K562 (cell line): ENCODE data around the gene SPEG. TPM values are rescaled to one million over a fixed set of nuclear protein-coding genes. Genes with fewer than 3 reads are reported as not detected.

Experiments
- ATAC-seq: fragments of 200-7000 bp; cut with Tn5 transposase; 3 replicates; pipeline ENCODE4 v1.9.1; 2020; ENCODE audit warnings: moderate library complexity
- BruUV-seq: library from RNA; stranded (reverse); fragments of 400-500 nt; replicated peaks from 2 replicates; lab custom pipeline; 2021; lab: Mats Ljungman, UMichigan
- CTCF ChIA-PET: fragments of 300-600 bp; formaldehyde crosslinking; extraction: SDS; loops from one replicate; lab custom pipeline; 2021; ENCODE audit warnings: low intra/inter-chr PET ratio; lab: Yijun Ruan, JAX
- POLR2A ChIA-PET: fragments of 300-600, 350-650 bp; sonication (Branson Sonifier 250); formaldehyde crosslinking; extraction: SDS; loops from one replicate; lab custom pipeline; 2021; ENCODE audit warnings: antibody characterized with exemption, inconsistent platforms; lab: Yijun Ruan, JAX
- DNase-seq, 4 experiments: peaks; one replicate each; pipeline versions ENCODE4 v3.0.0 to v3.0.0-alpha.2; 2011 to 2018; ENCODE audit warnings: low spot score in 3 of 4, mixed read lengths in 3 of 4; ENCODE audit errors: extremely low read depth in 1 of 4
- FAIRE-seq: peaks from 2 replicates; lab custom pipeline; 2011; peaks lifted over from hg19 to GRCh38; lab: Jason Lieb, UNC
- H2AFZ ChIP-seq: 2 replicates; pipeline ENCODE4 v1.6.0; 2011; ENCODE audit warnings: low read depth, low read length, control low read depth, inconsistent platforms
- H3K27ac ChIP-seq: fragments of 200-600 bp; 3 replicates; pipeline ENCODE4 v1.8.0; 2011; ENCODE audit warnings: low read depth, mild to moderate bottlenecking, control low read depth, inconsistent platforms, low read length, moderate library complexity, mixed read lengths; ENCODE audit errors: extremely low read depth
- H3K27me3 ChIP-seq, 2 experiments: fragments of 300-600 bp in 1 of 2; 2 replicates in 1 of 2; 3 replicates in 1 of 2; pipeline versions ENCODE4 v1.6.0 to v1.8.0; 2011; ENCODE audit warnings: inconsistent platforms in 2 of 2, low read length in 2 of 2, mild to moderate bottlenecking in 1 of 2, mixed read lengths in 1 of 2, moderate library complexity in 1 of 2; ENCODE audit not compliant: control insufficient read depth in 2 of 2, insufficient read depth in 2 of 2
- H3K36me3 ChIP-seq: fragments of 300-600 bp; 3 replicates; pipeline ENCODE4 v1.8.0; 2011; ENCODE audit warnings: mild to moderate bottlenecking, low read length, inconsistent platforms; ENCODE audit not compliant: control insufficient read depth, insufficient read depth
- H3K4me1 ChIP-seq, 2 experiments: fragments of 200-600 bp in 1 of 2; replicated peaks in 1 of 2; 2 replicates in 1 of 2; 3 replicates in 1 of 2; pipeline versions ENCODE4 v1.5.1 to v1.8.0; 2011; ENCODE audit warnings: inconsistent platforms in 2 of 2, low read length in 2 of 2, mild to moderate bottlenecking in 1 of 2, mixed read lengths in 1 of 2, moderate library complexity in 1 of 2; ENCODE audit not compliant: control insufficient read depth in 2 of 2, insufficient read depth in 2 of 2
- H3K4me2 ChIP-seq: 2 replicates; pipeline ENCODE4 v1.6.1; 2011; ENCODE audit warnings: low read length, control low read depth, inconsistent platforms, mixed read lengths; ENCODE audit not compliant: insufficient read depth
- H3K4me3 ChIP-seq: fragments of 200-600 bp; sonication (generic), shearing (Covaris generic); 2 replicates; pipeline ENCODE4 v1.5.1; 2016; ENCODE audit warnings: control low read depth, inconsistent platforms
- H3K79me2 ChIP-seq: fragments of 200-600 bp; 3 replicates; pipeline ENCODE4 v1.8.0; 2011; ENCODE audit warnings: low read length, inconsistent platforms; ENCODE audit not compliant: control insufficient read depth, insufficient read depth
- H3K9ac ChIP-seq, 2 experiments: 2 replicates each; pipeline versions ENCODE4 v1.6.0 to v1.6.1; 2011; ENCODE audit warnings: low read depth in 2 of 2, low read length in 2 of 2, control low read depth in 1 of 2, inconsistent platforms in 1 of 2, mild to moderate bottlenecking in 1 of 2, mixed read lengths in 1 of 2; ENCODE audit not compliant: insufficient read depth in 1 of 2
- H3K9me1 ChIP-seq: one replicate; pipeline ENCODE4 v1.6.0; 2011; ENCODE audit warnings: inconsistent platforms, mild to moderate bottlenecking, low read length, moderate library complexity; ENCODE audit not compliant: control insufficient read depth, insufficient read depth
- H3K9me3 ChIP-seq: replicated peaks from 2 replicates; pipeline ENCODE4 v1.5.1; 2011; ENCODE audit warnings: low read depth, low read length, inconsistent platforms; ENCODE audit not compliant: control insufficient read depth, insufficient read depth
- H4K20me1 ChIP-seq: replicated peaks from 2 replicates; pipeline ENCODE4 v1.6.1; 2011; ENCODE audit warnings: low read length, inconsistent platforms, mixed read lengths; ENCODE audit not compliant: control insufficient read depth, insufficient read depth
- CC2D1A ChIP-seq: fragments of 450-650 bp; IDR thresholded peaks from 2 replicates; pipeline ENCODE4 v1.6.1; 2017; ENCODE audit warnings: mild to moderate bottlenecking
- POLR2G ChIP-seq: fragments of 200-400 bp; formaldehyde crosslinking; IDR thresholded peaks from 2 replicates; pipeline ENCODE4 v1.6.1; 2017; ENCODE audit warnings: low read depth, mild to moderate bottlenecking, antibody characterized with exemption, low read length, moderate library complexity
- TCF7 ChIP-seq: sonication (generic); IDR thresholded peaks from 2 replicates; pipeline ENCODE4 v1.6.1; 2016; ENCODE audit warnings: antibody characterized with exemption, borderline replicate concordance
- ZBTB33 ChIP-seq: sonication (generic); formaldehyde crosslinking; IDR thresholded peaks from 2 replicates; pipeline ENCODE4 v1.8.1; 2023; ENCODE audit warnings: mild to moderate bottlenecking, missing genetic modification reagents
- WGBS: fragments of 100-300 bp; shearing (Covaris generic); methylation state at CpG from one replicate; pipeline ENCODE4 v1.1.6; 2016; ENCODE audit warnings: low coverage, mixed read lengths; ENCODE audit not compliant: insufficient coverage; ENCODE audit errors: missing lambda C conversion rate; 5-methylcytosine and 5-hydroxymethylcytosine counted together
- in situ Hi-C: fragments of 300-500 bp; cut with MboI; formaldehyde crosslinking; loops from 4 replicates; pipeline ENCODE4 v1.15.0; 2018; ENCODE audit warnings: inconsistent platforms, mixed read lengths
- intact Hi-C: fragments of 100-400 bp; cut with micrococcal nuclease; formaldehyde crosslinking; loops from 2 replicates; pipeline ENCODE4 v1.14.2; 2022
- polyA plus RNA-seq, 8 experiments: library from polyadenylated mRNA; depleted of rRNA in 4 of 8; stranded (reverse) in 5 of 8; unstranded in 3 of 8; fragments of >200 nt; fragmentation: Nextera tagmentation in 2 of 8; fragmentation: Illumina TruSeq in 1 of 8; extraction: Ambion mirVana in 2 of 8; extraction: Trizol in 1 of 8; gene quantifications; 2 replicates each; pipeline versions ENCODE4 v1.2.1 to v1.2.3, GENCODE V29; 2011 to 2014; ENCODE audit warnings: inconsistent platforms in 1 of 8, missing spikeins in 1 of 8
- total RNA-seq, 7 experiments: library from RNA; depleted of rRNA in 6 of 7; stranded (reverse); fragments of >200 nt in 6 of 7; fragmentation: Illumina TruSeq in 2 of 7; extraction: Trizol in 2 of 7; gene quantifications; 2 replicates each; pipeline versions ENCODE4 v1.2.1 to v1.2.3, GENCODE V29; 2011 to 2021; ENCODE audit warnings: low replicate concordance in 1 of 7

Gene SPEG
- total and polyA plus RNA-seq, 9 of the 15 experiments (the other 6 are each of a cell fraction or from before 2014, with no cell fraction given) = 0.49 to 8.7 (median 3.0) TPM

GRCh38 chr2:219538956-219539788, 104.5 kb downstream of the SPEG start:
- no peaks in the 10 kb centered on the region for H3K9me3 ChIP-seq
- H3K36me3 ChIP-seq = peaks cover 41% of the 10 kb centered on the region; the same call in 2 of the 3 replicates
- no peak overlapping the region for H3K4me2 ChIP-seq
- no peak for FAIRE-seq
- CTCF ChIA-PET = interaction anchor here (0.8 kb wide), 1 partner anchor 56 kb away, joined by 3 read pairs; no protein-coding TSS in a partner anchor
- H3K9me1 ChIP-seq = no peaks in the 10 kb centered on the region
- WGBS = 90% methylated on average over 11 of the region's 32 CpGs
- peak; percentile 61 for TF ChIP-seq ZBTB33 (CRISPR knock-in tag)
- TF ChIP-seq CC2D1A = no peak
- peak; percentile 53 for TF ChIP-seq POLR2G
- TF ChIP-seq TCF7 = no peak
- no peak overlapping the region for H2AFZ ChIP-seq
- H4K20me1 ChIP-seq = peaks cover 18% of the 10 kb centered on the region; the same call in 1 of the 2 replicates
- intact Hi-C loops = no loop called here
- no peak for ATAC-seq
- H3K79me2 ChIP-seq = peaks cover 17% of the 10 kb centered on the region
- peaks cover 0 to 67% of the 10 kb centered on the region in 2 experiments; a peak in 3 of 5 replicates for H3K4me1 ChIP-seq
- no peak for DNase-seq
- in situ Hi-C loops = no loop called here
- H3K4me3 ChIP-seq = no peak overlapping the region
- no peaks in the 10 kb centered on the region for H3K27me3 ChIP-seq
- POLR2A ChIA-PET = interaction anchor here (0.6 to 0.8 kb wide), 3 partner anchors 12 to 122 kb away, joined by 3 to 4 read pairs (median 3); no protein-coding TSS in a partner anchor
- BruUV-seq = no TSS peak
- H3K27ac ChIP-seq = no peak overlapping the region
- no peak overlapping the region; a peak in 1 of 4 replicates for H3K9ac ChIP-seq
